Measurements from ENCODE around the gene TMEM8B. TPM values are rescaled to one million over a fixed set of nuclear protein-coding genes. Genes with fewer than 3 reads are reported as not detected.

The TMEM8B gene
- total RNA-seq, 4 donors from 2014 or later, result 2.2 to 8.4 (median 5.4) TPM

GRCh38 chr9:35908504-35909125 is 79.6 kb downstream of the TMEM8B start:
- WGBS, 2 donors, result 47 to 65% methylated on average over 9 of the region's 9 CpGs
- intact Hi-C loops (cut with DNase I; ENCODE audit: low total_unique reads), result no loop called here
- peak in 1 of 2 donors; percentile 85 for DNase-seq (ENCODE audit: low spot score in 2 of 2)
- TF ChIP-seq CTCF (IDR thresholded peaks at IDR 0.05) (no peak), POLR2A (IDR thresholded peaks at IDR 0.05) (no peak)
- H3K4me3 ChIP-seq (ENCODE audit: low read depth, poor library complexity, severe bottlenecking), result no peak overlapping the region

GRCh38 chr9:35909274-35909673 is 80.2 kb downstream of the TMEM8B start, which contains the start of gene SPAAR:
Gene SPAAR (plus strand): TSS chr9:35909490. CDS start chr9:35910464, 974 bp downstream.
- TF ChIP-seq CTCF (IDR thresholded peaks at IDR 0.05) (no peak), POLR2A (IDR thresholded peaks at IDR 0.05) (no peak)
- intact Hi-C loops (cut with DNase I; ENCODE audit: low total_unique reads), result no loop called here
- peak in 1 of 2 donors; percentile 83 for DNase-seq (ENCODE audit: low spot score in 2 of 2)
- WGBS, 2 donors, result 75 to 90% methylated on average over 11 of the region's 11 CpGs
- no peak within 1 kb of the TSS for H3K4me3 ChIP-seq (ENCODE audit: low read depth, poor library complexity, severe bottlenecking)

- TF ChIP-seq POLR2A (IDR thresholded peaks at IDR 0.05) (no peak), CTCF (IDR thresholded peaks at IDR 0.05) (no peak)
- no peak for DNase-seq (ENCODE audit: low spot score in 2 of 2)
- 89% methylated on average over 34 of the region's 34 CpGs for WGBS, 2 donors
- intact Hi-C loops (cut with DNase I; ENCODE audit: low total_unique reads), result no loop called here
- no peak overlapping the region for H3K4me3 ChIP-seq (ENCODE audit: low read depth, poor library complexity, severe bottlenecking)
These were observed 80.9 kb downstream of the TMEM8B start for GRCh38 chr9:35909687-35910612.

GRCh38 chr9:35910613-35911359 is 81.8 kb downstream of the TMEM8B start:
- 64 to 75% methylated on average over 14 of the region's 14 CpGs for WGBS, 2 donors
- H3K4me3 ChIP-seq (ENCODE audit: low read depth, poor library complexity, severe bottlenecking), result no peak overlapping the region
- TF ChIP-seq POLR2A (IDR thresholded peaks at IDR 0.05), result no peak
- no peak for TF ChIP-seq CTCF (IDR thresholded peaks at IDR 0.05)
- intact Hi-C loops (cut with DNase I; ENCODE audit: low total_unique reads), result no loop called here
- peak in 1 of 2 donors; percentile 84 for DNase-seq (ENCODE audit: low spot score in 2 of 2)

- WGBS, 2 donors, result 81 to 90% methylated on average over 10 of the region's 10 CpGs
These were observed 82.7 kb downstream of the TMEM8B start for GRCh38 chr9:35911690-35912089.

More at GRCh38 chr9:35911690-35912089, 82.7 kb downstream of the TMEM8B start:
- DNase-seq (ENCODE audit: low spot score in 2 of 2), result peak in 1 of 2 donors; percentile 86
- intact Hi-C loops (cut with DNase I; ENCODE audit: low total_unique reads), result no loop called here
- TF ChIP-seq CTCF (IDR thresholded peaks at IDR 0.05), result no peak
- no peak for TF ChIP-seq POLR2A (IDR thresholded peaks at IDR 0.05)
- no peak overlapping the region for H3K4me3 ChIP-seq (ENCODE audit: low read depth, poor library complexity, severe bottlenecking)

Measured in lower leg skin (tissue), 4 donors.